ENCODE measurements around the gene PUS10. TPM values are rescaled to one million over a fixed set of nuclear protein-coding genes. Genes with fewer than 3 reads are reported as not detected.

Gene PUS10
- total and polyA plus RNA-seq, 2 experiments from 2014 or later = 2.2 to 2.5 TPM

GRCh38 chr2:61055557-61055956 lies 37.5 kb upstream of the PUS10 start (continued):
- TF ChIP-seq ETS1 (IDR thresholded peaks at IDR 0.05) (no peak), EZH2phosphoT487 (IDR thresholded peaks at IDR 0.05; ENCODE audit: unreplicated experiment) (no peak), JUNB (IDR thresholded peaks at IDR 0.05; ENCODE audit: unreplicated experiment) (no peak)

DNA sequence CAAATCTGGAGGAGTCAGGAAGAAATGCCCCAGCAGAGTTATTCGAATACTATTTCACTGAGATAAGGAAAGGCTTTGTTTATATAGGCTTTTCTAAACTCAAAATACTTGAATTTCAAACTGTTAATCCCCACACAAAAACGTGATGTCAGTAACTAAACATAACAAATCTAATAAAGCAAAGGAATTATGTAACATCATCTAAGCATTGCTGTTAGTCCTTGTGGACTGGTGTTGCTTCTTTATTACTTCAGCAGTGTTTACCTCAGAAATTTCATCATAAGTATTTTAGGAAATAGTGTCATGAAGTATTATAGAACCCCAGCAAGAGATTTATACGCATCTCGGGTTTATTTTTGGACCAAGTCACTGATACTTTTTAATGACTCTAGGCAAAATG lies 27.9 kb upstream of the PUS10 start:
- Mint-ChIP-seq H3K27ac (no peak overlapping the region), H3K4me3 (no peak overlapping the region), H3K4me1 (no peaks in the 10 kb centered on the region), H3K27me3 (ENCODE audit: insufficient read depth, low read depth, poor library complexity) (no peaks in the 10 kb centered on the region), H3K9me3 (no peaks in the 10 kb centered on the region), H3K36me3 (ENCODE audit: low read depth) (peaks cover 14% of the 10 kb centered on the region)
- ATAC-seq = no peak
- Histone ChIP-seq H3K36me3 (ENCODE audit: insufficient read depth) (no peaks in the 10 kb centered on the region; the same call in none of the 2 replicates), H3K9me2 (ENCODE audit: insufficient read depth) (no peaks in the 10 kb centered on the region), H3K79me2 (replicated peaks; ENCODE audit: insufficient read depth) (no peaks in the 10 kb centered on the region), H2AFZ (no peak overlapping the region), H3K4me1 (ENCODE audit: insufficient read depth) (no peaks in the 10 kb centered on the region), H3F3A (replicated peaks; ENCODE audit: low read depth) (no peaks in the 10 kb centered on the region), H3K27ac (ENCODE audit: low read depth) (no peak overlapping the region), H3K27me3 (ENCODE audit: insufficient read depth) (no peaks in the 10 kb centered on the region), H3K4me3 (no peak overlapping the region), H3K4me2 (no peak overlapping the region), H4K20me1 (replicated peaks; ENCODE audit: insufficient read depth) (no peaks in the 10 kb centered on the region)
- DNase-seq (ENCODE audit: low spot score) = no peak
- TF ChIP-seq POLR2AphosphoS5 (IDR thresholded peaks at IDR 0.05; ENCODE audit: low read depth) (no peak), NANOG (IDR thresholded peaks at IDR 0.05; ENCODE audit: borderline replicate concordance) (no peak), ZNF114 (CRISPR knock-in tag; IDR thresholded peaks at IDR 0.05) (no peak), ZNF462 (CRISPR knock-in tag; IDR thresholded peaks at IDR 0.05) (no peak), JUNB (IDR thresholded peaks at IDR 0.05; ENCODE audit: unreplicated experiment) (no peak), ETS1 (IDR thresholded peaks at IDR 0.05) (no peak), CREB1 (CRISPR knock-in tag; IDR thresholded peaks at IDR 0.05; ENCODE audit: low read depth) (no peak), EZH2 (IDR thresholded peaks at IDR 0.05; ENCODE audit: low read depth, unreplicated experiment) (no peak), EZH2phosphoT487 (IDR thresholded peaks at IDR 0.05; ENCODE audit: unreplicated experiment) (no peak)
- TF ChIP-seq, protein P1, sequence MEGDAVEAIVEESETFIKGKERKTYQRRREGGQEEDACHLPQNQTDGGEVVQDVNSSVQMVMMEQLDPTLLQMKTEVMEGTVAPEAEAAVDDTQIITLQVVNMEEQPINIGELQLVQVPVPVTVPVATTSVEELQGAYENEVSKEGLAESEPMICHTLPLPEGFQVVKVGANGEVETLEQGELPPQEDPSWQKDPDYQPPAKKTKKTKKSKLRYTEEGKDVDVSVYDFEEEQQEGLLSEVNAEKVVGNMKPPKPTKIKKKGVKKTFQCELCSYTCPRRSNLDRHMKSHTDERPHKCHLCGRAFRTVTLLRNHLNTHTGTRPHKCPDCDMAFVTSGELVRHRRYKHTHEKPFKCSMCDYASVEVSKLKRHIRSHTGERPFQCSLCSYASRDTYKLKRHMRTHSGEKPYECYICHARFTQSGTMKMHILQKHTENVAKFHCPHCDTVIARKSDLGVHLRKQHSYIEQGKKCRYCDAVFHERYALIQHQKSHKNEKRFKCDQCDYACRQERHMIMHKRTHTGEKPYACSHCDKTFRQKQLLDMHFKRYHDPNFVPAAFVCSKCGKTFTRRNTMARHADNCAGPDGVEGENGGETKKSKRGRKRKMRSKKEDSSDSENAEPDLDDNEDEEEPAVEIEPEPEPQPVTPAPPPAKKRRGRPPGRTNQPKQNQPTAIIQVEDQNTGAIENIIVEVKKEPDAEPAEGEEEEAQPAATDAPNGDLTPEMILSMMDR (conservative IDR thresholded peaks at IDR 0.05; ENCODE audit: low read depth in 2 of 2) = no peak
